ENCODE data around the gene PHF21A. TPM values are rescaled to one million over a fixed set of nuclear protein-coding genes. Genes with fewer than 3 reads are reported as not detected.

Gene PHF21A
- polyA plus RNA-seq, 1 donor = 70.0 TPM

- no peak for DNase-seq
Measured at GRCh38 chr11:45934580-45935318, 186.5 kb downstream of the PHF21A start.

DNA sequence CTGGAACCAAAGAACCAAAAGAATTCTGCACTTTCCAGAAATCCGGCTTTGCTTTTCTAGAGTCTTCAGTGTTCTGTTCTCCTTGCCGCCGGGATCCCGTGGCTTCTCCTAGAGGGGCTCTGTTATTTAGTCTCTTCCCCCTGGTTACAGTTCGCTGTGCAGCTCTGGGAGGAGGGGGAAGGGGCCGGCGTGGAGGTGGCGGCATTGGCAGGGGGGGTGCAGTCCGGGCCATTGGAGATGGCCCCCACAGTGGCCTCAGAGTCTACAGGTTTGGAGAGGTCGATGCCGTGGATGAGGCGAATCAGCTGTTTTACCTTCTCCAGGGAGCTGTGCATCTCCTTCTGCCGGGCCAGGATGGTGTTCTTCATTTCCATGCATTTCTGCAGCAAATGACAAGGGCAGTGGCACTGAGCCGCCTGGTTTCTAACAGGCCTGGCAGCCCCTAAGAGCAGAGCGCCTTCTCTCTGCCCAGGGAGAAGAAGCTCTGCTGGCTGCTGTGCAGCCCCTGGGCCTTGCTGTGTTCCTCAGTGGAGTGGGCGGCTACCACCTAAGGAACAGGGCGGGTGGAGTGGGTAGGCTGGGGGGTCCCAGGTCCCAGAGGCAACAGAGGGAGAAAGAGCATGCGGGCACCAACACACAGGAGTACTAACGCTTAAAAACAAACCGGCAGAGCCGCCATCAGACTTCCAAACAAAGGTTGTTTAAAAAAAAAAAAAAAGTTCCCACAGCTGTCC lies 187.2 kb downstream of the PHF21A start:
- DNase-seq = no peak

DNA sequence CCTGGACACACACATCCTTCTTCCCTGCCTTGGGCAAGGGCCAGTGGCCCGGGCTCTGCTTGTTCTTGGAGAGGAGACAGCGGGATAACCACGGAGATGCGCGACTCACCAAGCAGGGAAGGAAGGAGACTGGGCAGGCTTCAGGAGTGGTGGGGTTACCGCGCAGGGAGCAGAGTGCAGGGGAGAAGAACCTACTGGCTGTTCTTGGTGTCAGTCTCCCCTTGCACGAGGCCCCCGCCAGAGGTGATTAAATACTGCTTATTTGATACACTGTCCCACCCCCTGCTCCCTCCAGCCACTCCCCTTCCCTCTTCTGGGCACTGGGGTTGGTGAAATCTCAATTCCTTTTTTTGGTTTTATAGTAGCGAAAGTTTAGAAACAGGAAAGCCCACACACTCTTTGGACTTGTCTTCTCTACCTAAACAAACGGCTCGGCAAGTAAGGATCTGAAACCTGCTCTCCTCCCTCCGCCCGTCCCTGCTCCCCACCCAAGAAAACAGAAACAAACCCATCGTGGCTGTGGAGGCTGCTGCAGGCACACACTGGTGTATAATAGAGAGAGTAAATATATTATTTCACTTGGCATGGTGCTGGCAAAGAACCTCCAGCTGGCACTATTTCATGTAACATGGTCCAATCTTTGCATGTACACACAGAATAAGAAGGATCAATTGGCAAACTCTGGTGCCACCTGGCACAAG lies 188.0 kb downstream of the PHF21A start:
- no peak for DNase-seq

DNA sequence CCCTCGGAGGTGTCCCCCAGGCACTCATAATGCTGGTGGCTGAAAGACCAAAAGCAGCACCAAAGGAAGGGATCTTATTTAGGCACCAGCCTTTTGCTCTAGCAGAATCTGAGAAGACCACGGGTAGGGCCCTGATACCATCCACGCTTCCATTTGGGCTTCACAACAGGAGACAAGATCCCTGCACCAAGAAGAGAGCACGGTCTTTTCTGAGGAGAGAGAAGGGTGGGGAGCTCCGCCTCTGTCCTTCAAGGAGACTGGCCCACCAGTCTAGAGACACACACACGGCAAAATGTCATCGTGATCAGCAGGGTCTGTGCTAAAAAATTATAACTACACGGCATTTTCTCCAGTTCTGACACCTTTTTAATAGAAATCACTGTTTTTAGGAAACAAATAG lies 189.0 kb downstream of the PHF21A start:
- DNase-seq = no peak

DNA sequence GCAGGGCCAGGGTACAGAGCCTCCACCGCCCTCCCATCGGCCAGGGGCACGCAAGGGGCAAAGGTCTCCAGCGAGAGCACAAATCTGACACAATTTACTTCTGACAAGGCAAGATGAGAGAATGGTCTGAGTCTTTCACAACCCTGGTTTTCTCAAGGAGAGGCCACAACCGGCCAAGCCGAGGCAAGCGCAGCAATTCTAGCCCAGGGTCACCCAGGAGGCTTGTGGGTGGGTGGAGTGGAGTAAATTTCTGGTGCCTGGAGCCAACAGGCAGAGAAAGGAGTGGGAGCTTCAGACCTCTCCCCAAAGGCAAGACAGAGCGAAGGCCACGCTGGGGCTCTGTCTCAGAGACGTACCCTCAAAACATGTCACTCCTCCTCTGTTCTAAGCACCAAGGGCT lies 189.5 kb downstream of the PHF21A start:
- DNase-seq = no peak

GRCh38 chr11:45930951-45931570 lies 190.2 kb downstream of the PHF21A start:
- no peak for DNase-seq

DNA sequence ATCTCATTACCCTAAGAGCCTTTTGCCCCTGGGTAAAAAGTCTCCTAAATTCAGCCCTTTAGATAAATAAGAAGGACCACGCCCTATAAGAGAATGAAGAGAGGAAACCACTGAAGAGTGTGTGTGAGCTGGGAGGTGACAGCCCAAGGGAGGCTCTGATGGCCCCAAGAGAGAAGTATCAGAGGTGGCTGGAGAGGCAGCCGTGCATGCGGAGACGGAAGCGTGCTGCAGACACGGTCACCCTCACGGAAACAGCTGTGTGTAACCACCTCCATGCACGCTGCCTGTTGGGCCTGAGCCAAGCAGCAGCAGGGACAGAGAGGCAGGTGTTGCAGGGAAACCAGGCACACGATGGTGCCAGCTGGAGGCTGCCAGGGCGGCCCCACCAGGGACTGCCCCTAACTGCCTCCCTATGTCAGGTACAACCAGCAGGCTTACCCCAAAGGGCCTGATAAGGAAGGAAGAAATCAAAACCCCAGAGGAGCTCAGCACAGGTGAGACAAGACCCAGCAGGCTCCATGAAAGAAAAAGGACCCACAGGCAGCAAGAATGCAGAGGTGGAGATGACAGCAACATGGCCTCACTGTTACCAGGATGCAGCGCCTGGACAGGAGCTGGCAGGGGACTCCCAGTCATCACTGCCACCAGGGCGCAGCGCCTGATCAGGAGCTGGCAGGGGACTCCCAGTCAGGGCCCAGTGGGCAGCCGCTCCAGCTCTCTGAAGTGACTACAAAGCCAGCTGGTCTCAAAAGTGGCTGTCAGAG lies 191.0 kb downstream of the PHF21A start:
- no peak for DNase-seq

- DNase-seq = no peak
Measured at GRCh38 chr11:45929486-45930030, 191.7 kb downstream of the PHF21A start.

DNA sequence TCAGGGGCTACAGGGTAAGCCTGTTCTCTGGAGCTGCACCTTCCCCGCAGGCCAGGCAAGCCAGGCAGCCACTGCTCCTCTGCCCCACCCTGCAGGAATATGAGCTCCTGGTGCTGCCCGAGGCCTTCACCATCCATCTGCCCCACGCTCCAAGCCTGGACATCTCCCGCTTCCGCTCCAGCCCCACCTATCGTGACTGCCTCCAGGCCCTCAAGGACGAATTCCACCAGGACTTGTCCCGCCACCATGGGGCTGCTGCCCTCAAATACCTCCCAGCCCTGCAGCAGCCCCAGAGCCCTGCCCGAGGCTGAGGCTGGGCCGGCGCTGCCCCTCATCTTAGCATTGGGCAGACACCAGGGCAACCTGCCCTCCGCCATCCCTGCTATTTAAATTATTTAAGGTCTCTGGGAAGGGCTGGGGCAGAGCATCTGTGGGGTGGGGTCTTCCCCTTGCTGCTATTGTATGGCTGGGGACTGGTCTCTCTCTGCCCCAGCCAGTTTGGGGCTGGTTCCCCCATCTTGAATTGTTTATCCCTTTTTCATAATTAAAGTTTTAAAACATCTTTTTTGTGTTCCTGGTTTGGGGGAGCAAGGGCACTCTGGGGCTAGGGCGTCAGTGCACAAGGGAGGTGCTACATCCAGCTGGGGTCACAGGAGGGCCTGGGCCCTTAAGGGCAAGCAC lies 192.6 kb downstream of the PHF21A start:
- no peak for DNase-seq

- DNase-seq = no peak
Measured at GRCh38 chr11:45927684-45928413, 193.4 kb downstream of the PHF21A start.

- DNase-seq = no peak
Measured at GRCh38 chr11:45927332-45927683, 193.9 kb downstream of the PHF21A start.

GRCh38 chr11:45926536-45927331 lies 194.5 kb downstream of the PHF21A start:
- no peak for DNase-seq

- DNase-seq = no peak
Measured at GRCh38 chr11:45926001-45926401, 195.3 kb downstream of the PHF21A start.

GRCh38 chr11:45925550-45925949 lies 195.7 kb downstream of the PHF21A start:
- DNase-seq = no peak

DNA sequence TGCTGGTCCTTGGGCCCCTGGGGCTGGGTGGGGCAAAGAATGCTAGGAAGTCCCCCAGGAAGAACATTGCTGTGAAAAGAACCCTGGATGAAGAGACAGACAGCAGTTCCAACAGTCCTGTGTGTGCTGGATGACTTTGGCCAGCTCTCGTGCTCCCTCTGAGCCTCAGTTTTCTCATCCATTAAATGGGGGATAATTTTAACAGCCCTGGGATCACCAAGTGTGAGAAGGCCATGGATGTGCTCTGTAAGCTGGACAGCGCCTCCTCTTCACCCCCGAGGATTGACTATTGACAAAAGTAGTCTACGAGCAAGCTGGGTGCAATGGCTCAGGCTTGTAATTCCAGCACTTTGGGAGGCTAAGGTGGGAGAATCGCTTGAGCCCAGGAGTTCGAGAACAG lies 196.3 kb downstream of the PHF21A start:
- no peak for DNase-seq

DNA sequence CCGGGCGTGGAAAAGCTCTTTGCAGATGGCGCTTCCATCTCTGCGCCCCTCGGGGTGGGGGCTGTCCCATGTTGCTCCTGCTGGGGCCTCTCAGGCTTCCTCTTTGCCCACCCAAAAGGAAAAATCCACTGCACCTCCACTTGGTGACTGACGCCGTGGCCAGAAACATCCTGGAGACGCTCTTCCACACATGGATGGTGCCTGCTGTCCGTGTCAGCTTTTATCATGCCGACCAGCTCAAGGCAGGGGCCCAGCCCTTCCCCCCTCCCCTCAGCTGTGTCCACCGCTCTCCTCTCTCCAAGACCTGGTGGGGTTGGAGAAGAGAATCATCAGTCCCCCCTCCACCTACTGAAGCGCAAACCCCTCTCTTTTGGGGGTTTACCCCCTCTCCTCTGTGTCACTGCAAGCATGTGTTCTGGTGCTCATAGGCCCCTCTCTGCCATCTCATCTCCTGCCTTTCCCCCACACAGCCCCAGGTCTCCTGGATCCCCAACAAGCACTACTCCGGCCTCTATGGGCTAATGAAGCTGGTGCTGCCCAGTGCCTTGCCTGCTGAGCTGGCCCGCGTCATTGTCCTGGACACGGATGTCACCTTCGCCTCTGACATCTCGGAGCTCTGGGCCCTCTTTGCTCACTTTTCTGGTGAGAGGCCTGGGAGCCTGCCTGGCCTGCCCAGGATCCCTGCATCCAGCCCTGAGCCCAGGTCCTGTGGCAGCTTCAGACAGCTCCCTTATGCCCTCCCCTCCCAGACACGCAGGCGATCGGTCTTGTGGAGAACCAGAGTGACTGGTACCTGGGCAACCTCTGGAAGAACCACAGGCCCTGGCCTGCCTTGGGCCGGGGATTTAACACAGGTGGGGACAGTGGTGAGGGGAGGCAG lies 197.0 kb downstream of the PHF21A start:
- no peak for DNase-seq

DNA sequence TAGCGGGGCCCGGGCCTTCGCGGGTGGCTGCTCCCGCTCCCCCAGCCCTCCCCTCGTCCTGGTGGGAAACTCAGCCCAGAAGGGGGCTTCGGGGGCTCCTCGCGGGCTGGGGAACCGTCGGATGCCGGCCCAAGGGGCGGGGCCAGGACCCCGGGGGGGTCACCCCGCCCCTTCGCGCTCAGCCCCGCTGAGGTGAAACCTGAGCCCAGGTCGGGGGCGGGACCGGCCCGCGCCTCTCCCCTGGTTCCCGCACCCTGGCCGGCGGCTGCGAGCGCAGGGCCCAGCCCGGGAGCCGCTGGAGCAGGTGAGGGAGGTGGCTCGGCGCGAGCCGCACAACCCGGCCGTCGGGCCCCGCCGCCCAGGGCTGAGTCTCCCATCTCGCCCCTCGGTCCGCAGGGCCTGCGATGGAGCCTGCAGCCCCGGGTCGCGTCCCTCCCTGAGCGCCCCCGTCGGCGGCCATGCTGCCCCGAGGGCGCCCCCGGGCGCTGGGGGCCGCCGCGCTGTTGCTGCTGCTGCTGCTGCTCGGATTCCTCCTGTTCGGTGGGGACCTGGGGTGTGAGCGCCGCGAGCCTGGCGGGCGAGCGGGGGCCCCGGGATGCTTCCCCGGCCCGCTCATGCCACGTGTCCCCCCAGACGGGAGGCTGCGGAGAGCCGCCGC lies 198.7 kb downstream of the PHF21A start, which contains the start of gene LARGE2:
TSS of gene LARGE2 (plus strand) at position 232 of the 658 bp plus-strand sequence. CDS start at position 459, 227 bp downstream.
- no peak for DNase-seq
